ENCODE results near the gene CCDC184.

- TF ChIP-seq CTCF (IDR thresholded peaks at IDR 0.05; ENCODE audit: low read depth, low read length) (no peak), MAX (IDR thresholded peaks at IDR 0.05; ENCODE audit: low read depth, low read length) (no peak), MYC (IDR thresholded peaks at IDR 0.05; ENCODE audit: low read depth, low read length) (no peak), POLR2A (IDR thresholded peaks at IDR 0.05; ENCODE audit: extremely low read depth, insufficient read length) (no peak)
Observed at GRCh38 chr12:48202766-48203165, 19.3 kb downstream of the CCDC184 start.
